ENCODE results near the gene B3GALT2.

B3GALT2 gene

DNA sequence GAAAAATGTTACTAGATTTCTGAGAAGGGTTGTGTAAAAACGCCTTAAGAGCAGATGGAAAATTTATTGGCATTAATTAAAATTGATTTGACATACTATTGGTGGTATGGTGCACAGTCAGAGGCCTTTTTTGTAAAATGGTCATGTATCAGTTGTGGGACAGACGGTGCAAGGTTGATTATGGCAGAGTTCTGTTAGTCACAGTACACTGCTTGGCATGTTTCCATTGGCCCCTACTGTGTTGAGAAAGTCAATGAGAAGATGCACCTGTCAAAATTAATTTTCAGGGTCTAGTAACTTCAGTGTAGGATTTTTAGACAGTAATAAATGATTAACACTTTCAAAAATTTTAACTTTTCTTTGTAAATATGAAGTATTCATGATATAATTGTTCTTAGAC lies 4.4 kb downstream of the B3GALT2 start:
- H3K4me1 ChIP-seq (ENCODE audit: control insufficient read depth, insufficient read depth, low read length), result peaks cover 10% of the 10 kb centered on the region

DNA sequence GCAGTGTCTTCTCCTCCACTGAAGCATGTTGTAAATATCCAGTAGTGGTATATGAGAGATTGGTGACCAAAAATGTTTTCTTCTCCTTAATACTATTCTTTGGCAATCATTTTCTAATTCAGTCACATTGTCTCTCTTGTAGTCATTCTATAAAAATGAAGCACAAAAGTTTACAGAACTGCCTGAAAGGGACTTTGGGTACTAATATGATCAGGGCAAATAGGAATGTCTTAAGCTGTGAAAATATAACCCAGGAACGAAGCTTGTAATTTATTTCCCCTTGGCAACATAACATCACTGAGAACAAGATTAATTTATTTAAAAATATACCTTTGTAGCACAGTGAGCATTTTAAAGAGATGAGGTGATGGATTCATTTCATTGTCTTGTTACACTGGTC lies 4.9 kb downstream of the B3GALT2 start:
- no peak overlapping the region for H3K9ac ChIP-seq (ENCODE audit: low read length)
- H3K36me3 ChIP-seq (ENCODE audit: control insufficient read depth, insufficient read depth, low read length), result no peaks in the 10 kb centered on the region
- no peak overlapping the region for H3K27ac ChIP-seq (ENCODE audit: low read depth, low read length)
- H3K4me1 ChIP-seq (ENCODE audit: control insufficient read depth, insufficient read depth, low read length), result peaks cover 9% of the 10 kb centered on the region
- no peak overlapping the region for H3K4me3 ChIP-seq (ENCODE audit: low read depth, low read length)
- no peaks in the 10 kb centered on the region for H3K9me3 ChIP-seq (ENCODE audit: control insufficient read depth, insufficient read depth, low read depth, low read length)
- H3K27me3 ChIP-seq (ENCODE audit: control insufficient read depth, insufficient read depth, low read length), result no peaks in the 10 kb centered on the region

More for the DNA sequence above, 4.4 kb downstream of the B3GALT2 start:
- H3K4me3 ChIP-seq (ENCODE audit: low read depth, low read length), result no peak overlapping the region
- no peaks in the 10 kb centered on the region for H3K36me3 ChIP-seq (ENCODE audit: control insufficient read depth, insufficient read depth, low read length)
- no peaks in the 10 kb centered on the region for H3K9me3 ChIP-seq (ENCODE audit: control insufficient read depth, insufficient read depth, low read depth, low read length)
- H3K27ac ChIP-seq (ENCODE audit: low read depth, low read length), result no peak overlapping the region
- H3K9ac ChIP-seq (ENCODE audit: low read length), result no peak overlapping the region
- H3K27me3 ChIP-seq (ENCODE audit: control insufficient read depth, insufficient read depth, low read length), result no peaks in the 10 kb centered on the region

DNA sequence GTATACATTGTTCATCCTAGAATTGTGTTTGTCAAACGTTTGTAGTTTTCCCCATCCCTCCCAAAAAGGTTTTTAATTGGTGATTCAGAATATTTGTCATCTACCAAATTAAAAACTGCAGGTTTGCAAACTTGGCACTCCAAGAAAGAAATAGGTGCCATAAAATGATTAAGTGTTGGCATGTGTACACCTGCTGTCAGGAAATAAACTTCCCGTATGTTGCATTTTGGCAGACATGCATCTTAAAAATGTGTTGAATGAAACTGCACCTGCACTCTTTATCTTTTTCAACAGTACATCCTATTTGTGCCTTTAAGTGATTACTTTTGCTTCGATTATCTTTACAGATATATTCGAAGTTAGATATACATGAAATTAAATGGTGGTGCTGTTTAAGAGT lies 7.3 kb downstream of the B3GALT2 start:
- Histone ChIP-seq H3K4me1 (ENCODE audit: control insufficient read depth, insufficient read depth, low read length) (no peaks in the 10 kb centered on the region), H3K9me3 (ENCODE audit: control insufficient read depth, insufficient read depth, low read depth, low read length) (no peaks in the 10 kb centered on the region), H3K27ac (ENCODE audit: low read depth, low read length) (no peak overlapping the region), H3K9ac (ENCODE audit: low read length) (no peak overlapping the region), H3K27me3 (ENCODE audit: control insufficient read depth, insufficient read depth, low read length) (no peaks in the 10 kb centered on the region), H3K36me3 (ENCODE audit: control insufficient read depth, insufficient read depth, low read length) (no peaks in the 10 kb centered on the region), H3K4me3 (ENCODE audit: low read depth, low read length) (no peak overlapping the region)

DNA sequence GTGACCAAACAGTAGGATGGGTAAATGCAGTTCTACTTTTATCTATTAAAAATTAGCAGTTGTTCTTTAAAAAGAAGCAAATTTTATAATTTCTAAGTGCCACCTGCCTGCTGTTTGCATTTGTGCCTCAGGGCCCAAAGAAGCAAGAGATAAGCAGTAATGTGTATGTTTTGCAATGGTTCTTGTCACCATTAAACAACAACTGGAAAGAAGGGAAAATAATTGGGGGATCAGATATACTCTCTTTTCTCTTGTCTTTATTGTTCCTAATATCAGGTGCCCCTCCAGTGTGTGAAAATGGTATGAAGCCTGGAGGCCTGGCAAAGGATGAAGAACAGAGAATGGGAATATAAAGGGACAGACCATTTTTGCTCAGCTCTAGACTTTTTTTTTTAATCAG lies 9.6 kb downstream of the B3GALT2 start:
- Histone ChIP-seq H3K27ac (ENCODE audit: low read depth, low read length) (no peak overlapping the region), H3K27me3 (ENCODE audit: control insufficient read depth, insufficient read depth, low read length) (no peaks in the 10 kb centered on the region), H3K4me3 (ENCODE audit: low read depth, low read length) (no peak overlapping the region), H3K36me3 (ENCODE audit: control insufficient read depth, insufficient read depth, low read length) (no peaks in the 10 kb centered on the region), H3K9me3 (ENCODE audit: control insufficient read depth, insufficient read depth, low read depth, low read length) (no peaks in the 10 kb centered on the region), H3K4me1 (ENCODE audit: control insufficient read depth, insufficient read depth, low read length) (no peaks in the 10 kb centered on the region), H3K9ac (ENCODE audit: low read length) (no peak overlapping the region)

DNA sequence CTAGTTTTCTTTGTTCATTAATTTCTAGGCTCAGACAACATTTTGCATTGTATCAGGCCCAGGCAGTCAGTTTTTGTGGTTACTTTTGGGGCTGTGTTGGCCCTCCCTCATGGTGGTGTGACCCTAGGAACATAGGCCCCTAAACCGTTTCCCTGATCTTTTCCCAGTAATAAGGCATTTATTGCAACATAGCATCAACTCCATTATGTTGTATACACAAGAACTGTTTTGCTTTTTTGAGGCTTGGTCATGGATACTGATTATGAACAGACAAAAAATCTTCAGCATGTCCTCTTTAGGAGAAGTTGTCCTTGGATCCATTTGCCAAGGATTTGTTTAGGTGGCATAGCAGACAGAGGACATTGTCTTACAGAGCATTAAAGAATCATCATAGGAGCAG lies 10.3 kb downstream of the B3GALT2 start:
- Histone ChIP-seq H3K4me1 (ENCODE audit: control insufficient read depth, insufficient read depth, low read length) (no peaks in the 10 kb centered on the region), H3K36me3 (ENCODE audit: control insufficient read depth, insufficient read depth, low read length) (no peaks in the 10 kb centered on the region), H3K9ac (ENCODE audit: low read length) (no peak overlapping the region), H3K9me3 (ENCODE audit: control insufficient read depth, insufficient read depth, low read depth, low read length) (no peaks in the 10 kb centered on the region), H3K27me3 (ENCODE audit: control insufficient read depth, insufficient read depth, low read length) (no peaks in the 10 kb centered on the region), H3K4me3 (ENCODE audit: low read depth, low read length) (no peak overlapping the region), H3K27ac (ENCODE audit: low read depth, low read length) (no peak overlapping the region)

DNA sequence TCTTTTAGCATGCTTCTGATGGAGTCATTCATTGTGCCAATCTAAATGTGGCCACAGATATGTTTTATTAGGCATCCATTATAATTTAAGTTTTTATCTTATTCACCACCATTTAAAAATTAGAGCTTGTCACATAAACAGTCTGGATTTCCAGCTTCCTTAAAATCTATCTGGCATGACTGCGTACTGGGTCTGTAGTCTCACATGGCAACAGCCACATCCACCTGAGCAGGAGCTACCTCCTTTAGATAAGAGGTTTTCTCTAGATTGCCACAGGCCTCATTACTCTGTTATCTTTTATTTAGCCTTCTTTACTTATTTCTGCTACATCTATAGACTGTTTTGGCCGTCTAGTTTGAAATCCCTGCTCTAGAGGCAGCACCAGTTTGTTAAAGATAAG lies 29.1 kb downstream of the B3GALT2 start:
- H3K9ac ChIP-seq (ENCODE audit: low read length), result no peak overlapping the region
- no peaks in the 10 kb centered on the region for H3K27me3 ChIP-seq (ENCODE audit: control insufficient read depth, insufficient read depth, low read length)
- H3K4me1 ChIP-seq (ENCODE audit: control insufficient read depth, insufficient read depth, low read length), result no peaks in the 10 kb centered on the region
- no peak overlapping the region for H3K27ac ChIP-seq (ENCODE audit: low read depth, low read length)
- no peaks in the 10 kb centered on the region for H3K9me3 ChIP-seq (ENCODE audit: control insufficient read depth, insufficient read depth, low read depth, low read length)
- no peak overlapping the region for H3K4me3 ChIP-seq (ENCODE audit: low read depth, low read length)
- peaks cover 23% of the 10 kb centered on the region for H3K36me3 ChIP-seq (ENCODE audit: control insufficient read depth, insufficient read depth, low read length)

DNA sequence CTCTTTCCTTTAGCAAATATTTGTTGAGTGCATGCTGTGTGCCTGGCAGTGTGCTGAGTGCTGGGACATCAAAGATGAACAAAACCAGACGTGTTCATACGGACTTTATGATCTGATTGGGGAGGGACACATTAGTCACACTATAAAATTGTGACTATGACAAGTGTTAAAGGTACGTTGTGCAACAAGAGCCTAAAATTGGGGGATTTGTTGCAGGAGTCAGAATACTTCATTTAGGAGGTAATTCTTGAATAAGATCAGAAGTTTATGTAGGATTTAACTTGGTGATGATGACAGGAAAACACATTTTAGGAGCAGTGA lies 29.6 kb downstream of the B3GALT2 start:
- Histone ChIP-seq H3K4me3 (ENCODE audit: low read depth, low read length) (no peak overlapping the region), H3K36me3 (ENCODE audit: control insufficient read depth, insufficient read depth, low read length) (peaks cover 26% of the 10 kb centered on the region), H3K9ac (ENCODE audit: low read length) (no peak overlapping the region), H3K27me3 (ENCODE audit: control insufficient read depth, insufficient read depth, low read length) (no peaks in the 10 kb centered on the region), H3K27ac (ENCODE audit: low read depth, low read length) (no peak overlapping the region), H3K9me3 (ENCODE audit: control insufficient read depth, insufficient read depth, low read depth, low read length) (no peaks in the 10 kb centered on the region), H3K4me1 (ENCODE audit: control insufficient read depth, insufficient read depth, low read length) (no peaks in the 10 kb centered on the region)

DNA sequence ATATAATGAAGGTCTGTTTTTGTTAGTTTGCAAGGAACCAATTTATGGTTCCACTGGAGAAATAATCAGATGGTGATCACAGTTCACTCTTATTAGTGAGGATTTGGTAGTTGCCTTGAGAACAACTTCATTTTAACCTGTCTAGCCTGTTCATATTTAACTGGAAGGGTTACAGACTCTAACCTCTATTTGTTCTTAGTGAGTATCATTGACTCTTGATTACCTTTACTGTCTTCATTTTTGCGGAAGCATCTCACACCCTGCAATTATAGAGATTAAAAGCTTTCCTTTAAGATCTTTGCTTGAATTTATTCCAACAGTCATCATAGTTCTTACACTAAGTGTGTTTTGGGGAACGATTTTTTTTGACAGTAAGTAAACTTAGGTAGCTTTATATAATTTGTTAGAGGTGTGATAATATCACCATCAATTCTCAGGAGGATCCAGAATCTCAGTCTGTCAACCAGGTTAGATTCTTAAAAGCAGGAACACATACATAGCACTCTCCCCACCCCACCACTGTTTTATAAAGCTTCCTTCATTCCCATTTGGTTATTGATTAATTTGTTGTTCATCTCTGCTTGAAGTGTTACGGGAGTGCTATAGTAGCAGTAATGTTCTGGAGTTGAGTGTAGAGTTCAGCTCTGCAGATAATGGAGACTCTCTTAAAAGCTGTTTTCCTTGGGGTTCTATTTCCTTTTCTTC lies 30.1 kb downstream of the B3GALT2 start:
- H3K36me3 ChIP-seq (ENCODE audit: control insufficient read depth, insufficient read depth, low read length), result peaks cover 31% of the 10 kb centered on the region

DNA sequence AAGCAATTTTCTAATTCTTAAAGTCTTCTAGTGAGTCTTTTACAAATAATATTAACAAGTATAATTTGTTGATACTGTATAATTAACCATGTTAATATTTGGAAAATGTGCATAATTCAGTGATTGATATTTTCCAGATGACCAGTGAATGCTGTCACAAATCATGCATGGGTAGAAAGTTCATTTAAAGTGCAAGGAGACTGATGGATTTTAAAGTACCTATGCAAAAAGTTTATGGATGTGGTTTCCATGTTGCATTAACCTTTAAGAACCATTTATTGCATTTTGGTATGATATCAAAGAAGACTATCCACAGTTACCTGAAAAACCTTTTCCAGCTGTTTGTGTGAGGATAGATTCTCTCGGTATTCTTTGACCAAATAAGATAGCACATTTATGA lies 41.4 kb downstream of the B3GALT2 start:
- H3K4me1 ChIP-seq (ENCODE audit: control insufficient read depth, insufficient read depth, low read length), result peaks cover 5% of the 10 kb centered on the region; the same call in 1 of the 2 replicates
- no peak overlapping the region for H3K4me3 ChIP-seq (ENCODE audit: low read depth, low read length)
- peaks cover 61% of the 10 kb centered on the region for H3K36me3 ChIP-seq (ENCODE audit: control insufficient read depth, insufficient read depth, low read length)
- H3K9ac ChIP-seq (ENCODE audit: low read length), result no peak overlapping the region
- H3K27ac ChIP-seq (ENCODE audit: low read depth, low read length), result no peak overlapping the region
- H3K27me3 ChIP-seq (ENCODE audit: control insufficient read depth, insufficient read depth, low read length), result no peaks in the 10 kb centered on the region
- H3K9me3 ChIP-seq (ENCODE audit: control insufficient read depth, insufficient read depth, low read depth, low read length), result no peaks in the 10 kb centered on the region

More for the DNA sequence above, 30.1 kb downstream of the B3GALT2 start:
- no peak overlapping the region for H3K9ac ChIP-seq (ENCODE audit: low read length)
- H3K27me3 ChIP-seq (ENCODE audit: control insufficient read depth, insufficient read depth, low read length), result no peaks in the 10 kb centered on the region
- H3K4me1 ChIP-seq (ENCODE audit: control insufficient read depth, insufficient read depth, low read length), result no peaks in the 10 kb centered on the region
- no peak overlapping the region for H3K4me3 ChIP-seq (ENCODE audit: low read depth, low read length)
- H3K9me3 ChIP-seq (ENCODE audit: control insufficient read depth, insufficient read depth, low read depth, low read length), result no peaks in the 10 kb centered on the region
- no peak overlapping the region for H3K27ac ChIP-seq (ENCODE audit: low read depth, low read length)

DNA sequence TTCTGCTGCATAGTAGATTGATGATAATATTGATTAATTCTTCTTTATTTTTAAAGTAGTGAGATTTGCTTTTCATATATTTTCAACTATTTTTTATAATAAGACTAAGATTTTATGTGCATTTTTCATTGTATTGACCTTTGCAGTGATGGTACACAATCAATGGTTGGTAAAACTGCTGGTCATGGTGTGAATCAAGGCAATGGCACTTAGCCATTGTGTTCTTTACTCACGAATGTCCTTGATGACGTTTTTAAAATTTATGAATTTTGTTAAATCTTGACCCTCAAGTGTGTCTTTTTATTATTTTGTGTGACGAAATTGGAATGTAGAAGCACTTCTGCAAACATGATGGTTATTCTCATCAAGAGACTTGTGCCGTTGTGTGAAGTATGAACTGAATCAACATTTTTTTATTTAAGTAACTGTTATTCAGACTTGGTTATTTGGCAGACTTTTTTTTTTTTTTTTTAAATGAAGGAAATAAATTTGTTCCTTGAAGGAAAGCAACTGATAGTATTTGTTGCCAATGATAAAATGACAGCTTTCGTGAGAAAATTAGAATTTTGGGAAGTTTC lies 42.0 kb downstream of the B3GALT2 start:
- Histone ChIP-seq H3K4me3 (ENCODE audit: low read depth, low read length) (no peak overlapping the region), H3K9me3 (ENCODE audit: control insufficient read depth, insufficient read depth, low read depth, low read length) (no peaks in the 10 kb centered on the region), H3K4me1 (ENCODE audit: control insufficient read depth, insufficient read depth, low read length) (peaks cover 10% of the 10 kb centered on the region; the same call in 1 of the 2 replicates), H3K27me3 (ENCODE audit: control insufficient read depth, insufficient read depth, low read length) (no peaks in the 10 kb centered on the region), H3K9ac (ENCODE audit: low read length) (no peak overlapping the region), H3K36me3 (ENCODE audit: control insufficient read depth, insufficient read depth, low read length) (peaks cover 61% of the 10 kb centered on the region), H3K27ac (ENCODE audit: low read depth, low read length) (no peak overlapping the region)

DNA sequence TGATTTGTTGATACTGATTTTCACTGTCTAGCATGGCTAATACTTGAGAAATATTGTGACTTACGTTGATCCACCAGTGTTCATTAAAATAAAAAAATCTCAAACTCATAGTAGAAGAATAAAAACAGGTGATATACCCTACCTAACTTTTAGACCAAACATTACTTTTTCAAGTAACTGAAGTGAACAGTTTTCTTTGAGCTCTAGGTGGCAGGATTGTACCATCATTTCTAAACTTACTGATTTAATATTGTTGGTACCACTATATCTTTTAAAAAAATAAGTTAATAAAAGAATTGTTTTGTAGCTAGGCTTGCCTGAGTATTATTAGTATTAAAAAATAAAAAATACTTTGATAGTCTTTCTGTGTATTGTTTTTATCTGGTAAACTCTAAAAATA lies 43.1 kb downstream of the B3GALT2 start:
- Histone ChIP-seq H3K9me3 (ENCODE audit: control insufficient read depth, insufficient read depth, low read depth, low read length) (no peaks in the 10 kb centered on the region), H3K27ac (ENCODE audit: low read depth, low read length) (no peak overlapping the region), H3K27me3 (ENCODE audit: control insufficient read depth, insufficient read depth, low read length) (no peaks in the 10 kb centered on the region), H3K36me3 (ENCODE audit: control insufficient read depth, insufficient read depth, low read length) (peaks cover 64% of the 10 kb centered on the region), H3K4me3 (ENCODE audit: low read depth, low read length) (no peak overlapping the region), H3K9ac (ENCODE audit: low read length) (no peak overlapping the region), H3K4me1 (ENCODE audit: control insufficient read depth, insufficient read depth, low read length) (peaks cover 10% of the 10 kb centered on the region; the same call in 1 of the 2 replicates)

Measured in HUES6 (cell line).